GM19351 (cell line): ENCODE data around the gene PARP14.

ENCODE experiments used
- ATAC-seq: cut with Tn5 transposase; IDR thresholded peaks from one replicate; pipeline ENCODE4 v1.9.1; 2021; ENCODE audit warnings: mild to moderate bottlenecking, moderate library complexity; ENCODE audit not compliant: unreplicated experiment

Gene PARP14

DNA sequence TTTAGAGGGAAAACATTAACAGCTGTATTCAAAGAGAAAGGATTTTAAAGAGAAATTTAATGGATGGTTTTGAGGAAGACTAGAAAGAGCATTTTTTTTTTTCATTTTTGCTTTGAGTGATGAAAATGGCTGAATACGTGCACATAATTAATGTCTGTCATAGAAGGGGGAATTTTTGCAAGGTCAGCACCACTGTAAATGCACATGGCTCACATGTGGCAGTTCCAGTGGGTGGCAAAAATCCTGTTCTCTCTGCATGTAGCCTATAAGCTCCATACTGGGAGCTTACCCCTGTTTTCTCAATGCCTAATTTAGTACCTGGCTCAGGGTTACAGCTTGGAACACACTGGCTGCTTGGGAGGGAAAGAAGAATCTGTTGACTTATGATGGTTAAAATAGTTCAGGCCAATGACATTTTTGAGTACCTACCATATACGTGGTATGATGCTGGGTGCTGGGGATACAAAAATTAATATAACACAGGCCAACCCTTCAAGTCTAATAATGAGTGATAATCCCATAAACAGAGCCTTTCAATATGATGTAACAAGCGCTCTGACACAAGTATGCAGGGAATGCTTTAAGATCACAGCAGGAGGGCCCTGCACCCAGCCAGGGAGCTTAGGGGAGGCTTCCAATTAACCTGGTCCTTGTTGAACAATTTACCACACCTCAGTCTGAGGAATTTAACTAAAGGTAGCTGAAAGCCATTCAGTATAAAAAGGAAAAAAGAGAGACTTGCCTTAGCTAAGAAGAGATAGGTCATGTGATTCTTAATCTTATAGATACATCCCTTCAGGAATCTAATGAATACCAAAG, 80.0 kb downstream of the PARP14 start:
- ATAC-seq = no peak

DNA sequence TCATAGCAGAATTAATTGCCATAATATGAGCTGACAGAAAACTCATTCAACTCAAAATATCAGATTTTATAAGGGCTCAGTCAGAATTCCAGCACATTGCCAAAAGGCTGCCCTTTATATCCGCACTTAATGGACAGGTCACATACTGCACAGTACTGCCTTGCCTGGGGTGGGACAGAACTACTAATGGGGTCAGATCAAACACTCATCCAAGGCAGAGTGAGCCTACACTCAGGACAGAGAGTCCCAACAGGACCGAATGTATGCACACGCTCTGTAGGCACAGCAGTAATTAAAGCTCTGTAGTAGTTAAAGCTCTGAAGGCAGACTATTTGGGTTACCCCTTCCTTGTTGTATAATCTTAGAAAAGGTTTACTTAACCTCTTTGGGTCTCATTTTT, 85.8 kb downstream of the PARP14 start:
- ATAC-seq = no peak

DNA sequence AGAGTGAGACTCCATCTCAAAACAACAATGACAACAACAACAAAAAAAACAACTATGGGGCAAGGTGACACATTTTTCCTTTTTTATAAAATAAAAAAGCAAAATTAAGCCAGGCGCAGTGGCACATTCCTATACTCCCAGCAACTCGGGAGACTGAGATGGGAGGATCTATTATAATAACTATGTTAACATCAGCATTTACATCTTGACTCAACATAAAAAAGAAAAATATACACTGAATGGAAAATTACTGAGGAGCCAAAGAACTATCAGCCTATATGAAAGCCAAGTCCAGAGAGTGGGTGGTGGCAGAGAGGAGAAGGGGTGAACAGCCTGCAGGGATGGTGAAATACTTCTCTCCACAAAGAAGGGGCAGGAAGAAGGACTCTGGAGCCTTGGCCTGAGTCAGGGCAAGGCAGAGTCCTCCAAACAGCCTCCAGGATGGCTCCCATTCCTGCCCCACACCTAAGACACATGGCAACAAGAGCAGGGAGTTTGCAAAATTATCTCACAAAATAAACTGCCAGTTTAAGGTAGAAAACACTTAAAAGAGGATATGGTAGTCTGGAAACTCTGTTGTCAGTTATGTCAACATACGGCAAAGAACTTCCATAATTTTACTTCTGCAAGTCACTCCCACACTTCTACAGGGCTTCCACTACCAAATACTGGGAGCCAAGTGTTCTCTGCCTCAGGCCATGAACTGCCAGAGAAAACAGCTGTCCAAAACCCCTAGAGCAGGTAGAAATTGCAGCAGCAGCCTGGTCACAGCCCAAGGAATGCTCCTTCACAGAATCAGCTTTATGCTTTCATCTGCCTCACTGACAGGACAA, 87.1 kb downstream of the PARP14 start:
- ATAC-seq = no peak

DNA sequence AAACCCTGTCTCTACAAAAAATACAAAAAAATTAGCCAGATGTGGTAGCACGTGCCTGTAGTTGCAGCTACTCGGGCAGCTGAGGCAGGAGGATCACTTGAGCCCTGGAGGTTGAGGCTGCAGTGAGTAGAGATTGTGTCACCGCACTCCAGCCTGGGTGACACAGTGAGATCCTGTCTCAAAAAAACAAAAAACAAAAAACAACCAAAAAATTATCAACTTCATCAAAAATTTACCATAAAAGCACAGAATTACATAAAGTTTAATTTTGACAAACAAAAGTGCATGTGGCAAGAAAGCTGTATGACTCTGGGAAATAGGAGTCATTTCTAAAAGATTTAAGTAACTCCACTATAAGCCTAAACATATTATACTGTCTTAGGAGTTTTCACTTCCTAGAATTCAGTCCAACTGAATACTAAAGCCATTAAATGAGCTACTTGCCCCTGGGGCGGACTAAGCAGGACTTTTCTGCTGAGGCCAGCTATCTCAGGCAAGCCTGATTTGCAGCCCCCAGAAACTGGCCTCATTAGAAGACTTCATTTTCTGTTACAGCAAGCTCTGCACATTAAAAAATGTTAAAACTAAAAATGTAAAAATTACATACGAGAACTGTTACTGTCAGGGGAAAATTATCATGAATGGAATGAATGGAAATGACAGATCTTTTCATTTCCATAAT, 90.0 kb downstream of the PARP14 start:
- ATAC-seq = no peak

DNA sequence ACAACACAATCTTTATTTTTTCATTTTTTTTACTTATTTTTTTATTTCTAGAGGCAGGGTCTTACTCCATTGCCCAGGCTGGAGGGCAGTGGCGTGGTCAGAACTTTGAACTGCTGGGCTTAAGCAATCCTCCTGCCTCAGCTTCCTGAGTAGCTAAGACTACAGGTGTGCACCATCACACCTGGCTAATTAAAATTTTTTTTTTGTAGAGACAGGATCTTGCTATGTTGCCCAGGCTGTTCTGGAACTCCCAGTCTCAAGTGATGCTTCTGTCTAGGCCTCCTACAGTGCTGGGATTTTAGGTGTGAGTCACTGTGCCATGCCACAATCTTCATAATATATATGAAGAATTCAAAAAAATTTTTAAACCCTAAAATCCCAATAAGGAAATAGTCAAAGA, 92.2 kb downstream of the PARP14 start:
- no peak for ATAC-seq

DNA sequence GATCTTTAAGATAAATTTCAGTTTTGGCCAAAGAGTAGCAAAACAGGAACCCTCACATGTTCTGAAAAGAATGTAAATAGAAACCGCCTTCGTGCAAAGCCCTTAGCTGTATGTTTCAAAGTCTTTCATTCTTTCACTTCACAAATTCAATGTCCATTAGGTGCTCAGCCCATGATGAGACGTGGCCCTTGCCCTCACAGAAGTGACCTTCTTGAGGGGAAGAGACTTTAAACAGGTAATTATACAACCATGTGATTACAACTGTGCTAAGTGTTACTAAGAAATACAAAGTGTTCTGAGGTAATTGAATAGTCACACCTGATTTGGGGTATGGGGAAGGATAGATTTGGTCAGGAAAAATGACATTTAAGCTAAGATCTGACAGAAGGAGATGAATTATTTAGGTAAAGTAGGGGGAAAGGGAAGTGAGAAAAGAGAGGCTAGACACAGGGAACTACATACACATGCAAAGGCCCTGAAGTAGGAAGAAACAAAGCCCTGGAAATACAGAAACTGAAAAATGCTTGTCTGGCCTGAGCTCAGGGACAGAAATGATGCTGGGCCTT, 93.4 kb downstream of the PARP14 start:
- ATAC-seq = peak; percentile 87

DNA sequence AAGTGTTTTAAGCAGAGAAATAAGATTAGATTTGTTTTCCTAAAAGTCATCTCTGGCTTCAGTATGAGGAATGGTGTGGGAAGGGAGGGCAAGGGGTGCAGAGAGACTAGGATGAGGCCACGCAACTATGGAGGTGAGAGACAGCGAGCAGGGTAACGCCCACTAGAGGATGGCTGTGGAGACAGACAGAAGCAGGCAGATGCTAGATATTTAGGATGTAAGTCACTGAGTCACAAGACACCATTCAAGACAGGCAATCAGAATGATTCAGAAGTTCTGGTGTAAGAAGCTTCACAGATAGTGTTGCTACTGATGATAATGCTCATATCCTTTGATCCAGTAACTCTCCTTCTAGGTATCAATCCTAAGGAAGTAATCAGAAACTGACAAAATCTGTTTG, 93.9 kb downstream of the PARP14 start:
- no peak for ATAC-seq

DNA sequence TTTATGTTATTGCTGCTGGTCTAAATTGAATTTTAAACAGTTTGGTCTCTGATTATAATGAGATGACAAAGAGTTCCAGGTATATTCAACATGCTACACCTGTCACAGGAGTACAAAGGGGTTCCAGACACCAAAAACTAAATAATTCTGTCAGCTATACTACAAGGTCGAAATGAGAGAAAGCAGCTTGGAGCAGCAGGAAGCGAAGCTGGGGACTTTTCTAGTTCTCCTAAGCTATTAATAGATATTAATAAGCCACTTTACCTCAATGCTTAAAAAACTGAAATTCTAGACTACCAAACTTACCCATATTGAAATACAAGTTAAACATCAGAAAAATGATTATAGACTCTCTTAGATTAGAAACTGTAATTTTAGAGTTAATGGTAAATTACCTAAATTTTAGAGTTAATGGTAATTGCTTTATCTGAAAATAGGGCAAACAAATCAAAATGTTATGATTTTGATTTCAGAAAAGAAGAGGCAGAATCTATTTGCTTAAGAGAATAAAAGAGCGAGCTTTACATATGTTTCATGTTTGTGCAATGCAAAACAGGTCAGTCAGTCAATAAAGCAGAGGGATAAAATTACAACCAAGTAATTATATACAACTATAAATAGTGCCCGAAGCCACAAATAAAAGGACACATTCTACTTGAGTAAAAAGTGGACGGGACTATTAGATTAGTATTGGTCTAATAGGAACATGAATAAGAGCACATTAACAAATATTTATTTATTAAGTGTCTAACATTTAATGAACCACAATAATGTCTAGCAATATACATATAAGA, 96.2 kb downstream of the PARP14 start:
- no peak for ATAC-seq

DNA sequence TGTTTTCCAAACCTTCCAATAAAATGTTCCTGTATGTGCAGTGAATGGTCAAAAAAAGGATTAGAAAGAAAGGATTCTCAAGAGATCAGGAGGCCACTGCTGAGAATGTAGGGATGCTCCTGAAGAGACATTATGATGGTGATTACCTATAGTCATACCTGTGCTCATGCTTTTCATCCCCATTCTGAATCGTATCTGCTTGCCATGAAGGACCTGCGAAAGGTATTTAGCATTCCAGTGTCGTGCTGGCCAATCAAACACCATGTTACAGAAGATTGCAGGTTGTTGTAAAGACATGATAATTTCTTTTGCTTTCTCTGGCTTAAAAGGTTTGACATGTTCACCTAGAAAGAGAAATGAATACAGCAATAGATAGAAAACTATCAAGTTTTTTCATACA, 96.9 kb downstream of the PARP14 start:
- no peak for ATAC-seq
